ENCODE measurements around the gene SNRPB. TPM values are rescaled to one million over a fixed set of nuclear protein-coding genes. Genes with fewer than 3 reads are reported as not detected.

SNRPB gene
- total RNA-seq, 1 donor from 2014 or later: 207 TPM

- Histone ChIP-seq H3K79me2 (ENCODE audit: insufficient read depth, low read length) (peaks cover 22% of the 10 kb centered on the region), H3K4me1 (ENCODE audit: insufficient read depth, low read length) (peaks cover 8% of the 10 kb centered on the region), H4K20me1 (ENCODE audit: insufficient read depth, low read length) (no peaks in the 10 kb centered on the region), H3K4me2 (ENCODE audit: low read length) (peak within 1 kb of the TSS; percentile 92), H2AFZ (ENCODE audit: low read depth, low read length) (peak within 1 kb of the TSS; percentile 94), H3K9ac (ENCODE audit: low read length) (peak within 1 kb of the TSS; percentile 88), H3K4me3 (ENCODE audit: insufficient read depth, low read depth, low read length) (peak within 1 kb of the TSS; percentile 88), H3K9me3 (ENCODE audit: insufficient read depth, low read depth, low read length) (no peaks in the 10 kb centered on the region), H3K36me3 (ENCODE audit: insufficient read depth, low read length) (no peaks in the 10 kb centered on the region), H3K27ac (ENCODE audit: low read depth, low read length) (peak within 1 kb of the TSS; percentile 84), H3K27me3 (ENCODE audit: insufficient read depth, low read length) (no peaks in the 10 kb centered on the region)
- H3K4me1 Mint-ChIP-seq (ENCODE audit: low read depth, unreplicated experiment): peaks cover 7% of the 10 kb centered on the region
- no peak for TF ChIP-seq CTCF (IDR thresholded peaks at IDR 0.05; ENCODE audit: insufficient read depth, low read depth, low read length)
- peak; percentile 72 for DNase-seq (ENCODE audit: low read depth)
- peak within 1 kb of the TSS; percentile 97 for H3K27ac Mint-ChIP-seq (ENCODE audit: unreplicated experiment)
- no peak for FAIRE-seq
- no peaks in the 10 kb centered on the region for H3K36me3 Mint-ChIP-seq (ENCODE audit: low read depth, unreplicated experiment)
- peak within 1 kb of the TSS; percentile 100 for H3K4me3 Mint-ChIP-seq (ENCODE audit: unreplicated experiment)
- peaks cover 31% of the 10 kb centered on the region for H3K27me3 Mint-ChIP-seq (ENCODE audit: low read depth, unreplicated experiment)
- peaks cover 1% of the 10 kb centered on the region for H3K9me3 Mint-ChIP-seq (ENCODE audit: unreplicated experiment)
Observed at GRCh38 chr20:2508631-2509467, 38.3 kb upstream of the SNRPB start, which contains the start of gene ZNF343. TSS of gene ZNF343 (minus strand) at chr20:2508915. CDS start at chr20:2493895, 15,020 bp downstream.

- H3K79me2 ChIP-seq (ENCODE audit: insufficient read depth, low read length): peaks cover 22% of the 10 kb centered on the region
- TF ChIP-seq EZH2 (IDR thresholded peaks at IDR 0.05; ENCODE audit: insufficient read depth, low read length): no peak
- no peak for TF ChIP-seq CTCF (IDR thresholded peaks at IDR 0.05; ENCODE audit: insufficient read depth, low read depth, low read length)
- Mint-ChIP-seq H3K9me3 (ENCODE audit: unreplicated experiment) (peaks cover 1% of the 10 kb centered on the region), H3K4me1 (ENCODE audit: low read depth, unreplicated experiment) (peaks cover 7% of the 10 kb centered on the region), H3K27ac (ENCODE audit: unreplicated experiment) (peak overlapping the region; percentile 97), H3K36me3 (ENCODE audit: low read depth, unreplicated experiment) (peaks cover 2% of the 10 kb centered on the region), H3K27me3 (ENCODE audit: low read depth, unreplicated experiment) (peaks cover 23% of the 10 kb centered on the region), H3K4me3 (ENCODE audit: unreplicated experiment) (peak overlapping the region; percentile 100)
- no peaks in the 10 kb centered on the region for H3K9me3 ChIP-seq (ENCODE audit: insufficient read depth, low read depth, low read length)
- peak overlapping the region; percentile 88 for H3K9ac ChIP-seq (ENCODE audit: low read length)
- peak overlapping the region; percentile 94 for H2AFZ ChIP-seq (ENCODE audit: low read depth, low read length)
- H3K4me1 ChIP-seq (ENCODE audit: insufficient read depth, low read length): peaks cover 8% of the 10 kb centered on the region
- no peaks in the 10 kb centered on the region for H3K36me3 ChIP-seq (ENCODE audit: insufficient read depth, low read length)
- DNase-seq (ENCODE audit: low read depth) (no peak), FAIRE-seq (no peak)
- peak overlapping the region; percentile 92 for H3K4me2 ChIP-seq (ENCODE audit: low read length)
- H3K4me3 ChIP-seq (ENCODE audit: insufficient read depth, low read depth, low read length): peak overlapping the region; percentile 88
- no peaks in the 10 kb centered on the region for H3K27me3 ChIP-seq (ENCODE audit: insufficient read depth, low read length)
- H4K20me1 ChIP-seq (ENCODE audit: insufficient read depth, low read length): no peaks in the 10 kb centered on the region
- H3K27ac ChIP-seq (ENCODE audit: low read depth, low read length): peak overlapping the region; percentile 84
Observed at GRCh38 chr20:2507875-2508630, 37.5 kb upstream of the SNRPB start.

All from astrocyte (in vitro differentiated cells and primary cell).